ENCODE results near the gene FAT4.

FAT4 gene

DNA sequence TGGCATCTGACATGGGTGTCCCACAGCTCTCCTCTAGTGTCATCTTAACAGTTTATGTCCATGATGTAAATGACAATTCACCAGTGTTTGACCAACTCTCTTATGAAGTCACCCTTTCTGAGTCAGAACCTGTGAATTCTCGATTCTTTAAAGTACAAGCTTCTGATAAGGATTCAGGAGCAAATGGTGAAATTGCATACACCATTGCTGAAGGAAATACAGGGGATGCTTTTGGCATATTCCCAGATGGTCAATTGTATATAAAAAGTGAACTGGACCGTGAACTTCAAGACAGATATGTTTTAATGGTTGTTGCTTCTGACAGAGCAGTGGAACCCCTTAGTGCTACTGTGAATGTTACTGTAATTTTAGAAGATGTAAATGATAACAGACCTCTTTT lies 4.6 kb downstream of the FAT4 start:
- no peak for DNase-seq

DNA sequence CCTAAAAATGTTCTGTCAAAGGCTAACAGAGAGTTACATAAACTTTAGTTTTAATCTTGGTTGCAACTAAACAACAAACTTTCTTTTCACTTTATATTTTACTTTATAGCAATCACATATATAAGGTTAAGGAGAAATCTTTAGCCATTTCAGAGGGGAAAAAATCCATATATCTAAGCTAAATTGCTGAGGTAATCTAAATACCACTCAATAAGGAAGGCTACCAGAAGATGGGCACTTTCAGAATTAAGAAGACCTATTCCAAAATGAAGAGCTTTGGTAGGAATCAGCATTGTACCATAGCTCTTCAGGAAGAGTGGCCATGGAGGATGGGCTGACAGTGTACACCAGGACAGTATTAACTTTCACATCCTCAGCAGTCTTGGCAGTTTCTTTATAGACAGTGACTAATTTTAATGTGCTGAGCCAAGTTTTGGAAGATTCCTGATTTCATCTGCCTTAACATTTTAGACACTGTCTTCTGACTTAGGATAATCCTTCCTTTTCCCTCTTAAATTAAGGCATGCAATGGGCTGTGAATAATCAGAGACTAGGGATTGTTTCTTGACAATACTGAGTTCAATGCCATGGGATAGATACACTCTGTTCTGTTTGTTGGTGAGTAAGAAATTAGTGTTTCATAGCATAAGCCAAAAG lies 7.1 kb downstream of the FAT4 start:
- no peak for DNase-seq

DNA sequence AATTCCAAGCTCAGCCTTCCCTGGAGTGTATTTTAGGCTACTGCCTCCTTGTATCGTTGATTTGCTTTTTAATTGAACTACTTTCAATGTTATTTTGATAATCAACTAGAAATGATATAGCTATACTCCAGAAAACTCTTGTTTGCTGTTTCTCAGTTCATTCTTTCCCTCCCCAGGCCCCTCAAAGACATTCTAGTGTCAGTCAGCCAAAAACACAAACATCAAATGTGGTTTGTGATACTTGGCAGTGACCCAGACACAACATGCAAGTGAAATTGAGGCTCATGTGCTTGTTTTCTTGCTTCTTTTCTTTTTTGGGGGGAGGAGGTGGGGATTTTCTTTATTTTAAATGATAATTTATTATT lies 7.6 kb downstream of the FAT4 start:
- no peak for DNase-seq

DNA sequence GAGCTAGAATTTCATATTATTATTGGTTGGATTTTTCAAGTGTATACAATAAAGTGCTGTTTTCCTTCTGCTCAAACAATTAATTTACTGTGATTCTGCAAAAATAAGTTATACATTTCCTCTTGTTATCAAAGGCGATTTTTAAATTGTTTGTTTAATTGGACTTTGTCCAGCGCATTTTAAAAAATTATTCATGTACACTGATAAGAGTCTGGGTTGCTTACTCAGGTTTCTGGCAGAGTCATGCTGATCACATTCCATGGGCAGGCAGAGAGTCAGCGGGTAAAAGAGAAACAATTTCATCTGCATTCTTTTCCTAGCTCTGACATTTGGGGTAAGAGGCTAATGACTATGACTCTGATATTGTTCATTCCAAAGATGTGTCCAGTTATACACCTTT lies 8.9 kb downstream of the FAT4 start:
- no peak for DNase-seq

DNA sequence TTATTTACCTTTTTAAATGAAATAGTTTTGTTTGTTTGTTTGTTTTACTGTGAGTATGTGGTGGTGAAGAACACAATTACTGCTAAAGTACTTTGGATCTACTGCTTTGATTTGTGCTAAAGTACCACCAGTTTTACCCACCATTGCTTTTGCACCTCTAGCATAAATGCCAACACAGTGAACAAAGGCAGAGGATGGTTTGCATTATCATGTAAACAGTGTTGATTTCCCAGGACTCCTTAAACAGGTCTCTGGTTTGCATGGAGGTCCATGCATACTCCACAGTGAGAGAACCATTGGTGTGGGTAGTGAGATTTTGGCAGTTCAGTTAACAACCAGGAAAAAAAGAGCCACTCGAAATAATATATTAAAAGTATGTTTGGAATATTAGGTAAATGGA lies 11.0 kb downstream of the FAT4 start:
- DNase-seq: no peak

DNA sequence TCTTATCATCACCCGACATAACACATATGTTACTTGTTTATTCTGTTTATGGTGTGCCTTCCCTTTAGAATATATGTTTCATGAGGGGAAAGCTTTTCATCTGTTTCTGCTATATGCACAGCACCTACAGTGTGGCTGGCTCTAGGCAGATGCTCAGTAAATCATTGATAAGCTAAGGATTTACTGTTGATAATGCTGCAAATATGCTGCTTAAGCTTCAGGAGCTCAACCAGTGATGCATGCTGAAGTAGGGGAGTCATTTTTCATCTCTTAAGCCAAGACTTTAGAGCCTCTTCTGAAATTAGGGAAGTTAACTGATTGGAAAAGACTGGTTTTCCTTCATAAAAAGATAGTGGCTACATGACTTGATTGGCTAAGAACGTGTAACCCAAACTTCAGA lies 16.4 kb downstream of the FAT4 start:
- no peak for DNase-seq

DNA sequence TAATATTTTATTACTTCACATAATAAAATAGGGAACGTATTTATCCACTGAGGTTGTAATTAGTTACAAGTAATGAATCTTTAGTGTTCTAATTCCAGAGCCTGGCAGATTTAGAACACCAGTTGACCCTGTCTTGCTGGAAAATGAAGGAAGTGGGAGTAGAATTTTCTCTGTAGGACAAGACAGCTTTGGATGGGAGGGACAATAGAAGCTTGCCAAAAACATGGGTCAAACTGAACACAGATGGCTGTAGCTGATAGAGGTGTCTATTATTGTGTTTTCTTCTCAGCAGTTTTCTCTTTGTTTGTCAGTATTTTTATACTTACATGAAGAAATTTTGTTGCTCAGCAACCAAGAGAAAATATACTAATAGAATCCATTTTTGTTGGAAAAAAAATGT lies 20.2 kb downstream of the FAT4 start:
- DNase-seq: no peak

DNA sequence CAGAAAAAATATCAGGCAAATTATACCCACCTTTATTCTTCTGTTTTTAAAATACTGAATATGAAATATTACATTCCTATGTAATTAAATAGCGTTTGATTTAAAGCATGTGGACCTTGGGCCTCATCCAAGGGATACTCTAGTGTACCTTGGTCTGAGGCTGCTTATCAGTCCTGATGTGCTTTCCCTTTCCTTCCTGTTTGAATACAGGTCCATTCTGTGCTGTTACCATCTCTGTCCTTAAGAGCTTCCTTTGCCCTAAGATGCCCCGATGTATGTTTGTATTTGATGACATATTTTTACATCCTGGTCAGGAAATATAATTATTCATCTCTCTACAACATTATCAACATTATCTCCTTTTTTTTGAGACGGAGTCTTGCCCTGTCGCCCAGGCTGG lies 24.1 kb downstream of the FAT4 start:
- DNase-seq: no peak

DNA sequence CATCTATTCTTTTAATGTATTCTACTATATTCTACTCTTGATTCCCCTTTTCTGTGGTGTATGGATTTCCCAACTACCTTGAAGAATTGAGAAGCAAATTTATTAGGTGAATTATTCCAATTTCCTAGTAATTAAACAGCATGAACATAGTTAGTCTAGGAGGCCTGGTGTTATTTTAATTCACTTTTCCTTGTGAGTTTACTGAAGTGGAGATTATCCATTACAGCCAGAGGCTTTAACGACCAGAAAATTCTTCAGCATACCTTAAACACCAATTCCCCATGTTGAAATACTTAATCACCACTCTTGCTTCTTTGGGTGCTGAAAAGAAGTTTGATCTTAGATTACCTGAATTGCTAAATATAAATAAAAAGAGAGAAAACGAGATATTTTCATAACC lies 29.4 kb downstream of the FAT4 start:
- DNase-seq: no peak

DNA sequence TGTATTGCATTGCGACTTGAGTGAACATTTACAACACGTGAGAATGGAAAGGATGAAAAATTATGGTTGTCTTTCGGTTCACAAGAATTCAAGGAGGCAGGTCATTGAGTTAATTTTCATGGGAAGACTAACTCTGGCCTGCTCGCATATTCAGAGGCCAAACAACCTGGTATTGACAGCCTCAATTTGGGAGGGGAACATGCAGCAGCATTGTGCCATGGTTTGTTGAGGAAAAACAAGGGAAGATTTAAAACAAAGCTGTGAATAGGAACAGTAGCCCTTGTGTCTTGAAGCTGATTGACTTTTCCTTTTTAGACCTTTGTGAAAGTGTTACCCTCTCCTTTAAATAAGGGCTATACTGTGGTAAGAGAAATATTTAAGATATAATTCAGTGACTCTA lies 31.9 kb downstream of the FAT4 start:
- no peak for DNase-seq

DNA sequence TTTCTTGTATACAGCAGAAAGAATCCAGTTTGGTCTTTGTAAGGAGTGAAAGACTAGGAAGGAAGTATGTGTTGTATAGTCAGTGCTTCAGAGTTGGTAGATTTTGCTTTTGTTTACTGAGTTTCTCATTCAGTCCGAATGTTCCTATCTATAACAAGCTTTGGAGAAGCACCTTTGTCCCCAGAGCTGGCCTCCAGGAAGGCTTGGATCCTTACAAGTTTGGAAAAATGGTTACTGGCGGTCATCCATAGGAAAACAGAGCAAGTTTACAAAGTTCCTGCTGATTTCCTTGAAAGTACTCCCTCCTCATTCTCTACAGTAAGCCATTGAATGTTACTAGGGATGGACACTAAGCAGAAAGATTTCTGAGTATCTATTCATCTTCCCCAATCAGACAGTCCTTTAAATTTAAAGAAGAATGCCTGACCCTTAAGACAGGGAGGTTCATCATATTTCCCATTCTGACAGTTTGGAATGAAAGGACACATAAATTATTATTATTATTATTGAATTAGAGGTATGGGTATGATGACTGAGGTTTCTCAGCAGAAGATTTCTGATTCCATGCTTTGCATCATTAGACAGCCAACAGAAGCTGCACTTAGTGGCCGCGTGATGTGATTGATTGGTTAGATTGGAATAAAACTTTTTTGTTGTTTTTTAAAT lies 35.8 kb downstream of the FAT4 start:
- no peak for DNase-seq

DNA sequence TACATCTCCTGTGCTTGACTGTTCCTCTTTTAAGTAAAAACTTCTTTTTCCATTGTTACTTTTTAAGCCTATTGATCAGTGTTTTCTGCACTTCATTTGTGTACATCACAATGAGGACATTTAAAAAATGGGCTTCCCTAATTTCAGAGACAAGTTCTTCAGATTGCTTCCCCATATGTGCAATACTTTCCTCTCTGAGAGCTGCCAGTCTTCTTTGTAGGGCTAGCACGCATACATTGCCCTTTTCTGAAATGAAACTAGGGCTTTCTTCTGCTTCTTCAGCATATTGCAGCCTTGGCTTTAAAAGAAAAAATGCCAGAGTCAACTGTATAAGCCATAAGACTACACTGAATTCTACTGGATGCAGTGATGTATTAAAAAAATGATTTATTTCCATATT lies 37.8 kb downstream of the FAT4 start:
- no peak for DNase-seq

DNA sequence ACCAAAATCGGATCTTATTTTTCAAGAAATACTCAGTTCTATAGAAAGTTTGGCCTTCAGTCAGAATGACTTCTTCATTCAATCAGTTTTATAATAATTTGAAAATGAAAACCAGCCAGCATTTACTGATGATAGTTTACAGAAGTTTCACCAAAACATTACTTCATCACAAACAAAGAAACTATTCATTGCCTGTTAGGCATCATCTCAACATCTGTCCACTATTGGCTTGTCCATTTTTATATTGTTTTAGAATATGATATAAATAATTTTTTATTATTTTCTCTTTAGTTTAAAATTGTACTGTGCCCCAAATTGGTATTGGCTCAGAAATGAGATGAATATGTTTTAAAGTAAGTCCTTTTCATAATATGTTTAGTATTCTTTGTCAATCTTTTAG lies 38.4 kb downstream of the FAT4 start:
- no peak for DNase-seq

DNA sequence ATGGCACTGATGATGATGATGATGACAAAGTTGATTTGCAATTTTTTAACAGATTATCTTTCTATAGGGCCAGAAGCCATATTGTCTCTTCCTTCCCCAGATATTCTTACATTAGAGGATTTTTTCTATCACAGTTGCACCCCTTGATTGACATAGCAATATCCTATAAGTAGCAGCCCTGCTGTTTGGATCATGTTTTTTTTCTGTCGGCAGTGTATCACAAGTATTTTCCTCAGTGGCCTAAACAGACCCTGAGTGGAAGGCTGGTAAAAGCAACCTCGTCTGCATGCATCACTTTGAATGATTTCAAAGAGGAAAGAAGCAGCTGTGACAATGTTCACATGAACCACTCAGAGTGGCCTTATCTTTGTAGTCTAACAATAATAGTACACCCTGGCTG lies 41.0 kb downstream of the FAT4 start:
- DNase-seq: no peak

DNA sequence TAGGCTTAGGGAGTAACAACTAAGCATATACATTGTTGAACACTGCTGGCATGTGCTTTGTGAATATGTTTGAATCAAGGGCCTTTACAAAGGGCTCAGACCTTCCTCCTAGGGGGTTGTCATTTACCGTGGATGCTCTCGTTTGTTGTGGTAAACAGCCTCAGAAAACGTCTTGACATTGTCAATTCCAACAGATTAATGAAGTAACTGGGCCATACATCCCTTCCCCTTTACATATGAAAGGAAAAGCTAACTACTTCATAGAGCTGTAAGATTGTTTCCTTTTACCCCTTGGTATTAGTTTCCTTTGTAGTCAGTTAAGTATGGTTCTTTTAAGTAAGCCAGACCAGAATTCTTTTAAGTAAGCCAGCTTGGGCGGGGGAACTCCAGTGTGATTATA lies 42.9 kb downstream of the FAT4 start:
- no peak for DNase-seq

DNA sequence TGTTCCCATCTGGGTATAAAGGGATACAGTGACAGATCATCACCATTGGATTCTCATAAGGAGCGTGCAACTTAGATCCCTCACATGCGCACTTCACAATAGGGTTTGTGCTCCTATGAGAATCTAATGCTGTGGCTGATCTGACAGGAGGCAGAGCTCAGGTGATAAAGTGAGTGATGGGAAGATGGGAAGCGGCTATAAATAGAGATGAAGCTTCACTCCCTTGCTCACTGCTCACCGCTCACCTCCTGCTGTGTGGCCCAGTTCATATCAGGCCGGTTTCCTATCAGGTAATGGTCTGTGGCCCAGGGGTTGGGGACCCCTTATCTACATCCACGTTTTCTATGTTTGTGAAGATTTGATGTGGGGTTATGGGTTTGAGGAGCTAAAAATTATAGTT lies 43.7 kb downstream of the FAT4 start:
- no peak for DNase-seq

DNA sequence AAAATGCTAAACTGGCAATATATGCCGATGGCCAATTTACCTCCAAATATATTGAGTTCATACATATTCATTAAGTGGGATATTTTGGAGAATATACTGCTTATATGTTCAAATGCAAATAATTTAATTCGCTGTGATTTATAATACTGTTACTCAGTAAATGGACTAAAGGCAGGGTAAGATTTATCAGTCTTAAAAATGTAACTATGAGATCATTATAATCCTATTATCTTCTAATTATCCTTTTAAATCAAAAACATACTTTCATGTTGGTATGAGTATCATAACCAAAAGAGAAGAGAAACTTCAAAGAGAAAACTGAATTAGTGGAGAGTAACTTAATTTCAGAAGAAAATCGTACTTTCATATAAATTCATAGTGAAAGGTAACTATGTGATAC lies 44.6 kb downstream of the FAT4 start:
- no peak for DNase-seq

DNA sequence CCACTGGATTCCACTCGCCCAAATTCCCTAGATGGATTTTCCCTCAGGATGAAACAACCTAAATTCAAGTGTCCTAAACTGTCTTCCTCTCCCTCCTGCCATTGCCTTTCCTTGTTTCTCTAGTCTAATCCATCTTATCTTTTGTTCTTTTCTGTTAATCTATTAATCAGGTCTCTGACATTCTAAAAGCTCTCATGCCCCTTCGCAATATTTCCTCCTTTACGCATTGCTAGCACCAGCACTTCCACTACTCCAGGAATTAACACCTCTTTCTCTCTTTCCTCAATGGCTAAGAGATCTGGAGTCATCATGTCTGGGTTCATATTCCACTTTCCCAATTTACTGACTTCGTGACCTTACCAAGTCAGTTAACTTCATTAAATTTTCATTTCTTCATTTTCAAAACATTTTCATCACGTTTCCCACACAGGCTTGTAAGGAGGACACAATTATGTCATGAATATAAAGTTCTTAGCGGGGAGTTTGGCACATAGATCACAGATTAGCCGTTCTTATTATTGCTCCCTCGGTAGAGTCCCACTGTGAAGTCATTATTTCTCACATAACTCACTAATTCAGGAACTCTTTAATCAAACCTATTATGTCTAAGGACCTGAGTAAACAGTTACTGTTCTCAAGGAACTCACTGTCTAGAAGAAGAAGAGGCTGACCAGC lies 45.3 kb downstream of the FAT4 start:
- no peak for DNase-seq

DNA sequence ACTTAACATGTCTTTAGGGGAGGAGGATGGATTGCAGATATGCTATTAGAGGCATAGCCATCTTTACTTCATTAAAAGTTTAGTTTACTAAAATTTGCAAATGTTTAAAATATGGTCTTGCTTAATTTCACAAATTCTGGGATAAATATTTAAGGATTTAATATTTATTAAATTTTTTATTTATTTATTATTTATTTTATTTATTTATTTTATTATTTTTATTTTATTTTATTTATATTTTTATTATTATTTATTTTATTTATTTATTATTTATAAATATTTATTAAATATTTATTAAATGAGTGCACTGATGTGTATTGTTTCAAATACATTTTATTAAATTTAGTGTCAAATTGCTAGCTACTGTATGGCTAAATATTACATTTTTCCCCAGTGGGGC lies 46.0 kb downstream of the FAT4 start:
- DNase-seq: no peak
